HG02571 (cell line): Measurements from ENCODE around the gene PRKD3.
A peak's percentile ranks its signal among the peaks of the same experiment; 100 is the strongest.

Experiments
- ATAC-seq: cut with Tn5 transposase; IDR thresholded peaks from one replicate; pipeline ENCODE4 v1.9.1; 2021; ENCODE audit warnings: mild to moderate bottlenecking, moderate library complexity; ENCODE audit not compliant: unreplicated experiment

Gene PRKD3

DNA sequence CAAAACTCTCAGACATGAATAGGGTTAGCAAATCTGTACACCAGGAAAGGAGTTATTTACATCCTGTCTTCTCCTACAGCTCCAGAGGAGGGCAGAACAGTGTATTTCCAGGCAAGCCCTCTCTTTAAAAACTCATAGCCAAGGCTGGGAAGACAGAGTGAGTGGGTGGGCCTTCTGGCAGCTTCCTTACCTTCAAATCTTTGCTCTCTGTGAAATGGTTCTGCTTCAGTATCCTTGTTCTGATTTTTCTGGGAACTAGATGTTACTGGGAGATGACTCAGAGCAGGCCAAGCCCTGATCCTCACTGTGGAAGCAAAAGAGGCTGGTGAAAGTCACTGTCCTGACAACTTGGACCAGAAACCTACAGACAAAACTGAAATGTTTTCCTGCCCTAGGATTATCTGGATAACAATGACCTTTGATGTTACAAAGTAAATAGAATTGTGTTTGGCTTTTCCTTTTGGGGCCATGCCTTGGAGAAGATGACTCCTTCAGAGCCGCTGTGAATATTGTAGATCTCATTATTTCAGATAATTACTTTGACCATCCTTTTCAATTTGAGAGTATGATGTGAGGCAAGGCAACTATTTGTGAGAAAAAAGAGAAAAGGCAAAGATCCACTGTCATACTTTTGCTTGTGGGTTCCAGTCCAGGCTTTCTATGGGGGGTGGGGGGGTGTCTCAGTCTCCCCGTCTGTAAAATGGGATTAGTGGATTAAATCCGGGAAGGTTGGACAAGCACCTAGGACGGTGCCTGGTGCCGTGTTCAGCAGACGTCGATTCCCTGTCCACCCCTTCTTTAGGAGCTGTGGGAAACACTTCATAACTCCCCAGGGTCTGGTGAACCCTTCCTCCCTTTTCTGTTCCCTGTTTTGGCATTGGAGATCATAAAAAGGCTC, 19.2 kb upstream of the PRKD3 start:
- ATAC-seq = no peak

DNA sequence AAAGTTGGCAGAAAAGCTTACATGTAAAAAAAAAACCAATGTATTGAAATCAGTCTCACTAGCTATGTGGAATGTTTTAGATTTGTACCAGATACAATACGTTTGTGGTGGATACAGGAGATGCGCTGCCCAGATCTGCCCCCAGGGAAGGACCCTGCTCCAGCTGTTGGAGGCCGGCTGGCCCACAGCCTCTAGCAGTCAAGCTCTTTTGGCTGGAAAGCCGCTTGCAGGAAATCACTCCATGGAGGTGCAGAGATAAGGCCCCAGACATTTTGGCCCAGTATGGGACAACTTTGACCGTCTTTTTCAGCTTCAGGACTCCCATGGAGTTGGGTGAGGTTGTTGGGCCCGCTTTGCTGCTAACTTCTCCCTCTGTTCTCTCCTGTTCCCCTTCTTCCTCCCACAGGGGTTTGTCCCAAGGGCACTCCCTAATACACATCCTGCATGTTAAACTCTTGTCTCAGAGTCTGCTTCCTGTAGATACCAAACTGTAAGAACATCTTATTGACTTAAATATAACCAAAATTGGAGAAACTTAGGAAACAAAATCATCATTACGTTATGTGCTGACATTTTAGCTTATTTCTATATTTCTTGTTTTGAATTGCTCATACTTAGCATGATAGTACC, 18.1 kb upstream of the PRKD3 start:
- ATAC-seq = no peak

DNA sequence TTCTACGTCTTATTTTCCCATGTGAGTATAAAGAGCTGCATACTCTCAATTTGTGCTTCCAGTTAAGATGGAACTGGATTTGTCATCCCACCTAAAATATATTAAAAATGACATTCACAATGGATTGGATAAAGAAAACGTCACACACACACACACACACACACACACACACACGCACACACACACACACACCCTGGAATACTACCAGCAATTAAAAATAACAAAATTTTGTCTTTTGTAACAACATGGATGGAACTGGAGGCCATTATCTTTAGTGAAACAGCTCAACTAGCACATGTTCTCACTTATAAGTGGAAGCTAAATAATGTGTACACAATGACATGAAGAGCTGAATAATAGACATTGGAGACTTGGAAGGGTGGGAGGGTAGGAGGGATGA, 16.0 kb upstream of the PRKD3 start:
- ATAC-seq = no peak

DNA sequence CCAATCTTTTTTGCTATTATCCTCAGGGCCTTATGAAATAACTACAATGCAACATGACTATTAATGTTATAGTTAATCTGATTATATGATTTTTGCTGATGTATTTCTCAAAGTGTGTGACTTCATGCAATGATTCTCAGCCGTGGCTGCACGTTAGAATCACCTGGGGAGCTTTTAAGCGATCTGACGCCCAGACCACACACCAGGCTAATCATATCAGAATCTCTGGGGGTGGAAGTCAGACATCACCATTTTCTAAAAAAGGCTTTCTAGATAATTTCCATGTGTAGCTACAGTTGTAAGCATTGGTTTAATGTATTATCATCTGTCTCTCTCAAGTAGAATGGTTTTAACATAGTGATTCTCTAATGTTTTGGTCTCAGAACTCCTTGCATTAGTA, 14.3 kb upstream of the PRKD3 start:
- no peak for ATAC-seq

DNA sequence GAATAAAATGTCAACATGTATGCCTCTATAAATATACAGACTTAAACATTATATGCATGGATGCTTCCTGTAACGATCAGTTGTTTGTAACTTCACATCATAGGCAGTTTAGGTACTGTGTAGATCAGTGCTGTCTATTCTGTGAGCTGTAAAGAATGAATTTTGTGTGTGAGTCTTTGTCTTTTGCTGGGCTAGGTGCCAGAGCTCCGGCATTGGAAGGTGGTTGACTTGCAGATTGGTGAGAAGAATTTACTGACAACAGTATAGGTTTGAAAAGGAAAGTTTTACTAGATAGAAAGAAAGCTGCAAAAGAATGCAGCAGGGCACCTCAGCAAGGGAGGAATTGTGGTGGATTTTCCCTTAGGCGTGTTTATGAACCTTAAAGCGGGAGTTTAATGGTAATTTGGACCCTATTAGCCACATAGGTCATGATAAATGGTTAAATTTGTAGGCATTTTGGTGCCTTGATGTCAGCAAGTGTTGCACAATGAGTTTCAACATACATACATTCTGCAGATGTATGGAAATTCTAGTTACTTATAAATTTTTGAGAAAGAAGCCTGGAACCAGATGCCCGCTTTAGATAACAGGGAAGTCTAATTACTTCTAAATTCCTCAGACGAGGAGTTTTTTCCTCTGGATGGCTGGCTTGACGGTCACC, 13.1 kb upstream of the PRKD3 start:
- ATAC-seq = no peak

DNA sequence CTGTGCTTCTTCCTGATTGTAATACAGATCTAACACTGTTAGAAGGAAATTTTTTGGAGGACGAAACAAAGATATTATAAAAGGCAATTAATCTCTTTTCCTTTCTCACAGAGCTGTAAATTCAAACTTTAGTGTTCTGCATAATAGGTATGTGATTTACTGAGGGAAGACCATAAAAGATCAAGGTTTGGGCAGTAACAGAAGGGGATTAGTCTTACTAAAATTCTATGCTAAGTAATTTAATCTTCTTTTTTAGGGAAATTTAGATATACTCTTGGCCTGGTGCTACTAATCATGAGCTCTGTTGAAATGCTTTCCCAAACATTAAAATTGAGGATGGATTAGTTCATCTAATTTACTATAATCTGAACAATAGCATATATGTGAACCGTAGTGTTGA, 11.0 kb upstream of the PRKD3 start:
- no peak for ATAC-seq

DNA sequence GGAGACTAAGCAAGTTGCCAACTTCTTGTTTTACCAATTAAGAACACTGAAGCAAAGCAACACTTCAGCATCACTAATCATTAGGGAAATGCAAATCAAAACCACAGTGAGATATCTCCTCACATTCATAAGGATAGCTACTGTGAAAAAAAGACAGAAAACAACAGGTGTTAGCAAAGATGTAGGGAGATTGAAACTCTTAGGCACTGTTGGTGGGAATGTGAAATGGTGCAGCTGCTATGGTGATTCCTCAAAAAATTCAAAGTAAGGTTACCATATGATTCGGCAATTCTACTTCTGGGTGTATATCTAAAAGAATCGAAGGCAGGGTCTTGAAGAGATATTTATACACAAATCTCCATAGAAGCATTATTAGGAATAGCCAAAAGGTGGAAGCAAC, 8.6 kb upstream of the PRKD3 start:
- ATAC-seq = no peak

DNA sequence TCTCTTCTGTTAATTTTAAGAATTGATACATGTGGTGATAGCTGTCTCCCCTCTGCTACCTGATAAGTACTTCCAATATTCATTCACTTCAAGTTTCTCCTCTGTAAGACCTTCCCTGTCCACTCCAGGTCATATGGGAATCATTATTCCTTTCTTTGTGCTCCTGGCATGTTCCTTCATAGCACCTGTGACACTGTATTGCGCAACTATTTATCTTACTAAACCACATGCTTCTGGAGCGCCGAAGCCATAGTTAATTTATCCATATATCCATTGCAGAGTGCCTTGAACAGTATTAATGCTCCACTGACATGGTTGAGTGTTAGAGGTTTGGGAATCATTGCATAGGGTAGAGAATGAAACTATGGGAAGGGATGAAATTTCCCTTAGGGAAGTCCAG, 7.9 kb upstream of the PRKD3 start:
- no peak for ATAC-seq

DNA sequence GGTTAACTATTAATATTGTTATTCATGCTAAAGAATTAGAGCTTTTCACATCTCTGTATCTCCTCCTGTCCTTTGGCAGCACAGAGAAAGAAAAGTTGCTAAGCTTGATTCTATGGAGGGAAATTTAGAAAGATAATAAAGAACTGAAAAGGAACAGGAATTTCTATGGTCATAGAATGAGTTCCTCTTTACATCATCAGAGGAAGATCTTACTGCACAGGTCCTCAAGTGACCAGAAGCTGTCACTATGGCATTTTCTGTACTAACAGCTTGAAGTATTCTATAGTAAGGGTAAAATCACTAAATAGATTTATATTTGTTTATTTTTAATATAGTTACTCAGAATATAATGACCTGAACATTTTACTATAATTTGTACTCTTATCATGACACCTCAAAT, 6.0 kb upstream of the PRKD3 start:
- no peak for ATAC-seq

DNA sequence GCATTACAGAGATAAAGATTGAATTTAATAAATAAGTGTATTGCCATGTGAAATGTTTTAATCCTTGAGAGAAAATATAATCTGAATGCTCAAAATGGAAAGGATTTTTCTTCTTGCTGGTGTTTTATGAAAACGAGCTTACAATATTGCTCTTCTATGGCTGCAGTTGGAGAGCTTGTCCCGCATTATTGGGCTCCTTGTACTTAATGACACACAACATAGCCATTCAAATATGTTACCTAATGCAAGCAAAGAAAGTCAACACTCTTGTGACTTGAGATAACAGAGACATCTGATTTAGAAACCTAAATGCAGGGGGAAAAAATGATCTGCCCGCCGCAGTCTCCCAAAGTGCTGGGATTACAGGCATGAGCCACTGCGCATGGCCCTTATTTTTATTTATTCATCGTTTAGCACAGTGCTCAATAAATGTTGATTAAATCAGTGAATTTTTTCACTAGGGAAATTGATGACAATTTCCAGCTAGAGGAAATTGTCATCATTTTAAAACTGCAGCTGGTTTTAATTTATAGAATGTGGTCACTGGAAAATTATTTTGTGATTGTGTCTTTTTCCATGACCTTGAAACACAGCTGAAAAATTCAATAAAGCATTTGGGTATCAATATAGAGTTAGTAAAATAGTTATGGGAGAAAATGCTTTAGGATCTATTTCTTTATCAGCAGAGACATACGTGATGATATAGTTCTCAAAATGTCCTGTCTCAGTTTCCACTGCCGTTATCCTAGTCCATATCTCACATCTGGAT, 2.4 kb upstream of the PRKD3 start:
- ATAC-seq = no peak

DNA sequence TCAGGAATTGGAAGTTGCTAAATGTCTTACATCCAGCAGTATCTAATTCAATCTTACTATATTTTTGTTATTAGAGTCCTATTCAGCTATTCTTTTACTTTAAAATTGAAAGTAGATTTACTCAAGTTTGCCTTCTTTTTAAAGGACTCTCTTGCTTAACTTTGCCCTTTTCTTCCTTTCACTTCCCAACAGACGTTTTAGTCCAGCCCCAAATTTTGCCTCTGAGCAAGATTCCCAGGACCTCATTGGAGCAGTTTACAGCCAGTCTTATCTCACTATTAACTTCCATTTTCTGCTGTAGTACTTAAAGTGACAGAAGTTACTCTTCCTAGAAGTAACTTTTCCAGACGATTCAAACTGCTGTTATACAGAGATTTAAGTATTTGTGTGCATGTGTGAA, 1.7 kb upstream of the PRKD3 start:
- ATAC-seq = no peak

DNA sequence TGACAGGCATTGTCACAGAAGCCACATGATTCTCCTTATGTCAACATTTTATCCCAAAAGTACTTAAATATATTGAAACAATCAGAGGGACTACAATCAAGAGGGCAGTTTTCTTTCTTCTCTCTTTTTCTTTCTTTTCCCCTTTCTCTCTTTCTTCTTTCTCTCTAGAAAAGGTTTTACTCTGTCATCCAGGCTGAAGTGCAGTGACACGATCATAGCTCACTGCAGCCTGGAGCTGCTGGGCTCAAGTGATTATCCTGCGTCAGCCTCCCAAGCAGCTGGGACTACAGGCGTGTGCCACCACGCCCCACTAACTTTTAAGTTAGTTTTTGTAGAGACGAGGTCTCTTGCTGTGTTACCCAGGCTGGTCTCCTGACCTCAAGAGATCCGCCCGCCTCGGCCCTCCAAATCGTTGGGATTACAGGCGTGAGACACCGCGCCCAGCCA, 1.0 kb upstream of the PRKD3 start:
- ATAC-seq = no peak

DNA sequence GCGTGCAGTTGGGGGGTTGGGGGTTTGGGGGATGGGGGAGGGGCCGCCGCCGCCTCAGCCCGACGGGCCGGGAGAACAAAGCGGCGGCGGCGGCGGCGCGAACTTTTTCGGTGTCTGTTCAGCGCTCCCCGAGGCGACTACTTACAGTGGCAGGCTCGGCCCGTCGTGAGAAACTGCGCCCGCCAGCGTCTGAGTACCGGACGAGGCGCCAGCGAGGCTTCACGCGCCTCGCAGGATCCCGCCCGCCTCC, 172 bp downstream of the PRKD3 start:
- no peak for ATAC-seq

DNA sequence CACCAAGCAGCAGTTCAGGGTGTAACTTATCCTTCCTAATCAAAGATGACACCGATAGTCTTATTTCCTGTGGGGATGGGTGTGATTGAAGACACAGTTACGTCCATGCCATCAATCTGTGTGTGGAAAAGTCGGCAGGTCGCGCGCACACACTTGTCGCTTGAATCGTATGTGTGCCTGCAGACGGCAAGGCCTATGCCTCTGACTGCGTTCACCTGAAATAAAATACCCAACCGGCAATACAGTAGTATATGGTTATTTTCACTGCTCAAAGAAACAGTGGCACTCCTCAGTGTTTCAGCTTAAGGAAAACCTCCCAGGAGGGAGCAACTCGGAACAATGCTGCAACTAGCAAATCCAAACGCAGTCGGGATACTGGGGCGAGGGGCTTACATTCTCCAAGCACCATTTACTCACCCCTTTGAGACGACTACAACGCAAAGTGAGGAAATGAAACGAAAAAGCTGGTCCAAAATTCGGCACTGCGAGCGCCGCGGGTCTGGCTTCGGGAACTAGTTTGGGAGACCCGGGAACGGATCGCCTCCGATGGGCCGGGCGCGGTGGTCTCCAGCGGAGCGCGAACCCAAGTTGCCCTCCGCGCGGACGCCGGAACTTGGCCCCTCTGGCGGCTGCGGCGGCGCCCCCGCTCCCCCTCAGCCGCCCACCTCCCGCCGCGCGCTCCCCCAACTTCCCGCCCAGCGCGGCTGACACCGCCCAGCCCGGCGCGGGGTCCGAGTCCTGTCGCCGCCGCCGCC, 675 bp downstream of the PRKD3 start:
- ATAC-seq = peak; percentile 22

DNA sequence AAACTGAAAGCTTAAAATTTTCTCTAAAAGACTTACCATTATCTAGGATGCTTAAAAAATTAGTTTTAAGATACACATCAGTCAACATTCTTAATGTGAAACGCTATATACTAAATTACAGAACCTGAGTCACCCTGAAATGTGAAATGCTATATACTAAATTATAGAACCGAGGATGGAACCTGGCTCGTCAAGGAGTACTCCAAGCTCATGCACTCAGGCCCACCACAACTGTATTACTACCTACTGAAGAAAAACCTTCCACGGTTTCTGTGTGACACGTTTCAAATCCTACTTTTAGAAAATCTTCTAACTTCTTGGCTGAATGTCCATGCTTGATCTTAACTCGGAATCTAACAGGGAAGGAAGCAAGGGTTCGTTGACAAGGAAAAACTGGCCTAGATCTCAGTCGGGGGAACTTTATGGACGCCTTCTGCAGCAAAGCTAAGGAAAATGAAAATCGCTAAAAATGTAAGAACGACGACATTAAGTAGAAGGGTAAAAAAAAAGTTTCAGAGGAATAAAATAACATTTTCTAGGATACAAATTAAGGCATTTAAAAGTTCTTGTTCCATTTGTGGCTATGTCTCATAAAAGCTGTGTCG, 1.4 kb downstream of the PRKD3 start:
- no peak for ATAC-seq

DNA sequence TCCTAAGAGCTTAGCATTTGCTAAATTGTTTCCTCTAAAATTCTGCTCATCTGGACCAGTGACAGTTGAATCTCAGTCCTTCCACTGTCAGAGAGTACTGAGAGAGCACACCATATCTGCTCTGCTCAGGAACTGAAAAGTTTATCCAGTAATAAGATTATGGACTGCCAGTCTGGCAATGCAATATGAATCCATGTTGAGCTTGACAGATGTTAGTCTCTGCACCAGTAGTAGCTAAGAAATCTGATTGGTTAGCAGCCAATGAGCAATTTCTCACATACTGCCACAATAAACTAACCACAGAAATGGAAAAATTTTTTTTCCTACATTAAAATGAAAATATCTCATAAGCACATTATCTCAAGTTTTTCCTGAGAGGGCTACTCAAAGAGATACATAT, 2.3 kb downstream of the PRKD3 start:
- no peak for ATAC-seq

DNA sequence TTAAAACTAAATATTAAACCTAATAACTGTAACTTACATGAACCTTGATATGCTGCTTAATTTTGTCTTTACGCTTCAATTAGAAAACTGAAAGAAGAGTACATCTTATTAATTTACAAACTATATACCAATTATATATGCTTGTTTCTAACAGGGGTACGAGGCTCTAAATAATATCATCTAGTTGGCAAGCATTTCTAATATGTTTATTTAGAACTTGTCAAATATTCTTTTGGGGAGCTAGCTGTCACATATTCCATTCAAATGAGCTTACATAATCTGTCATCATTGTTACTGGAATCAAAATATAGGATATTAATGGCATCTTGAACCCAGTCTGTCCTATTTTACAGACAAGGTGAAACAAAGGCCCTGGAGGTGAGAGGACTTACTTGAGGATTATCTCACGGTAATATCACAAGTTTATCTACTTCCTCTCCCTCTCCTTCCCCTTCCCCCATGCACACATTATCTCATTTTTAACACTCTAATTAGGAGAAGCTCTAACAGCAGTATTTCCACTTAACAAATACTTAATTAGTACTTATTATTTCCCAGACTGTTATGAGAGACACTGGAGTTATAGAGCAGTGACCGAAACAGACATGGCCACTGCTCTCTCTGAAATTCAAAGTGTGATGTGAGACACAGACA, 3.5 kb downstream of the PRKD3 start:
- ATAC-seq = no peak

DNA sequence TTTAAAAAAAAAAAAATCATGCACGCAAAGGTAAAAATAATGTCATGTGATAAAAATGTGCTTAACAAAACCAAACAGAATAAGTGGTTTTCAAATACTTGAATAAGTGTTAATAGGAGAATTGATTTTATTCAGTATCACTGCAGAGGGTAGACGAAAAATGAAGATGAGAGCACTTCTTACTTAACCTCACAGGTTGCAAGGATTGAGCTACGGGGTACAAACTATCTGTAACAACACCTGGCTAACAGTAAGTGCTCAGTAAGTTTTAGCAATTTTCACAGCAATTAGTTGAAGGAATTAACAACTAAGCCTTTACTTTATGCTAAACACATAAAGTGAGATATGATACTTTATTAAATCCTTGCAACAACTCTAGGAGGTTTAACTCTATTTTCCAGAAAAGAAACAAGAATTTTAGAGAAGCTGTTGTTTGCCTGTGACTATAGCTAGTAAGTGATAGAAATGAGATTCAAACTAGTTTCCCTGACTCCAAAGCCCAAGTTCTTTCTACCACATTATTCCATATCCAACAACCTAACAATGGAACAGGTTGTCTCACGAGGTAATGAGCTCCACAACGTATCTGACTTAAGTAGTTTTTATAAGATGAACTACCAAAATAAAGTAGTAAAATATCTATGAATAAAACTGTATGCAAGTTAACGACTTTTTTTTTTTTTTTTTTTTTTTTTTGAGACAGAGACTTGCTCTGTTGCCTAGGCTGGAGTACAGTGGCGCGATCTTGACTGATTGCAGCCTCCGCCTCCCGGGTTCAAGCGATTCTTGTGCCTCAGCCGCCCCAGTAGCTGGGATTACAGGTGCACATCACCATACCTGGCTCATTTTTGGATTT, 4.7 kb downstream of the PRKD3 start:
- no peak for ATAC-seq

DNA sequence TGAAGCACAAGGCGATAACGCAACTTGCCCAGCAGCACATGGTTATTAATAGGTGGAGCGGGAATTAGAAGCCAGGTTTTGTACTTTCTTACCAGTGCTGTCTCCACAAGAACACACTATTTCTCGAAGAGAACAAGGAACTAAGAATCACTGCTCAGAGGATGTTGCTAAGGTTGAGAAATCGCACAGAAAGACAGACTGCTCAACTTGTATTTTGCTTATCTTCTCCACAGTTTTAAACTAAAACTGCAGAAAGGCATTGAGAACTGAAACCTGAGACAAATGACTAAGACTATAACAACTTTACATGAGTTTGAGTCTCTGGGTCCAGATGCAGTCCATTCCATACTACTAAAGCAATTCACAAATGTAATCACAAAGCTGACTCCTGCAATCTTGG, 6.2 kb downstream of the PRKD3 start:
- peak; percentile 80 for ATAC-seq
